Hepatocyte (in vitro differentiated cells): ENCODE results near the gene UTF1.

Experiments
- CTCF ChIP-seq: fragments of 200-600 bp; sonication (generic); IDR thresholded peaks from 2 replicates; pipeline ENCODE4 v1.5.1; 2016; ENCODE audit warnings: antibody characterized with exemption, mild to moderate bottlenecking; ENCODE audit not compliant: poor library complexity
- EZH2 ChIP-seq: fragments of 200-600 bp; sonication (generic); IDR thresholded peaks from 2 replicates; pipeline ENCODE4 v1.6.1; 2016; ENCODE audit warnings: antibody characterized with exemption, mild to moderate bottlenecking, borderline replicate concordance

- TF ChIP-seq CTCF (no peak), EZH2 (no peak)
These were observed 13.6 kb downstream of the UTF1 start for GRCh38 chr10:133243593-133243992.
